ENCODE measurements around the gene ADAMTS9.

DNA sequence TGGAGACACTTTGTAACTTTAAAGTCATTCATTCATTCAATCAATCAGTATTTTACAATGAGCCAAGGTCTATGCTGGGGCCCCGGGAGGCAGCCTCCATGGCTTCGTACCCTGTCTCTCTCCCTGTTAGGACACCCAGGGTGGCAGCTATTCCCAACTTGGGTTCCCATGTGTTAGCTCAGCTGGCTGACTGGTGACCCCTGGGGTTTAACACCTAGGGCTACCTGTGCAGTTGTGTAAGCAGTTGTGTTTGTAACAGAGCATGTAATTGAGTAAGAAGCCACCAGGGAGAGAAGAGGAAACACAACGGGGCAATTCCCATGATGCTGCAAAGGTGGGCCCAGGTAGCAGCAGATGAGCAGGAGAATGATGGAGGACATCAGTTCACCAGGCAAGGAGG is 132.4 kb downstream of the ADAMTS9 start:
- TF ChIP-seq EZH2phosphoT487 (IDR thresholded peaks at IDR 0.05; ENCODE audit: borderline replicate concordance) (no peak), CTCF (conservative IDR thresholded peaks at IDR 0.05; ENCODE audit: low read length) (no peak)

Measured in Loucy (cell line).